SH-SY5Y (cell line): ENCODE measurements around the gene BABAM2.

Experiments
- GATA2 ChIP-seq: IDR thresholded peaks from 2 replicates; pipeline ENCODE4 v1.6.1; 2011; ENCODE audit warnings: mild to moderate bottlenecking, low read depth, low read length
- GATA3 ChIP-seq: IDR thresholded peaks from 2 replicates; pipeline ENCODE4 v1.6.1; 2011; ENCODE audit warnings: low read depth, mild to moderate bottlenecking, low read length, moderate library complexity

DNA sequence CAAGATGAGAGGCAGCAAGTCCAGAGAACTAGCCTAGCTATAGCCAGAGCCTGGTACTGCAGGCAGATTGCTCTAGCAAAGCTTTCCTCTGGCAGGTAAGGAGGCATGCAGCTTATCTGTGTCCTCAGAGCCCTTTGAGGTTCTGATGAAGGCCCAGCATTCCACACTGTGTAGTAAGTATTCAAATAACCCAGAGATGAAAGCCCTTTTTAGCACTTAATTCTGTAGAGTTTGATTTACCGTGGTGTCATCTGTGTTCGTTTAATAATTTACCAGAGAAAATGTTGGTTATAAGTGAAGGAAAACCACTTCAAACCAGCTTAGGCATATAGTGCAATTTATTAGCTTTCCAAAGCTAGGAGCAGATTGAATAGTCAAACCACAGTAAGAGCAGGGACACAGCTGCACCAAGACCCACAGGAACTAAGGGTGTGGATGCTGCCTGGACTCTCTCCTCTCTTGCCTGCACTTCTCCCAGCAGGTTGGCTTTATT is 226.6 kb downstream of the BABAM2 start:
- TF ChIP-seq GATA2 = no peak
- no peak for TF ChIP-seq GATA3
